Measurements from ENCODE around the gene JAZF1. TPM values are rescaled to one million over a fixed set of nuclear protein-coding genes. Genes with fewer than 3 reads are reported as not detected.
"Not testable (repeated sequence)": the region's sequence is repeated elsewhere in the genome, so short reads cannot be mapped to it uniquely, and the experiment has no call there.

Gene JAZF1
- total RNA-seq, 2 donors from 2014 or later, result 13.9 to 16.5 TPM

DNA sequence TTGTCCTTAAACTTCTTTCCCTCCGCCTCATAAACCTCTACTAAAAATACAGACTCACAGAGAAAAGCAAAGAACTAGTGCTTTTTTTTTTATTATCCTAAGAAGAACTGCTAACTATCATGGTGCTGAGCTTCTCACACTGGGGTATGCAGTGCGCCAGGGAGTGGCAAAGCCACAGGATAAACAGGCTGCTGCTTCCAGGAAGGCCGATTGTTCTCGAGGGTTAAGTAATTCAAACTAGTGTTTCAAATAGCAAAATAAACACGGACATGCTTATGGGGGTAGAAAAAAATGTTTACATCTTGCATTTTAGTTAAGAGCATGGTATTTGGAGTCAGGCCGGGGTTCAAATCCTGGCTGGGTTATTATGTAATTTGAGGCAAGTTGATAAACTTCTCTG lies 283.6 kb downstream of the JAZF1 start:
- H3K9me3 ChIP-seq, result no peaks in the 10 kb centered on the region
- H3K4me3 ChIP-seq, result no peak overlapping the region
- peaks cover 0 to 8% of the 10 kb centered on the region in 2 donors for H3K4me1 ChIP-seq (ENCODE audit: control insufficient read depth in 1 of 2, low read depth in 2 of 2)
- no peaks in the 10 kb centered on the region for H3K36me3 ChIP-seq
- TF ChIP-seq, protein P1, sequence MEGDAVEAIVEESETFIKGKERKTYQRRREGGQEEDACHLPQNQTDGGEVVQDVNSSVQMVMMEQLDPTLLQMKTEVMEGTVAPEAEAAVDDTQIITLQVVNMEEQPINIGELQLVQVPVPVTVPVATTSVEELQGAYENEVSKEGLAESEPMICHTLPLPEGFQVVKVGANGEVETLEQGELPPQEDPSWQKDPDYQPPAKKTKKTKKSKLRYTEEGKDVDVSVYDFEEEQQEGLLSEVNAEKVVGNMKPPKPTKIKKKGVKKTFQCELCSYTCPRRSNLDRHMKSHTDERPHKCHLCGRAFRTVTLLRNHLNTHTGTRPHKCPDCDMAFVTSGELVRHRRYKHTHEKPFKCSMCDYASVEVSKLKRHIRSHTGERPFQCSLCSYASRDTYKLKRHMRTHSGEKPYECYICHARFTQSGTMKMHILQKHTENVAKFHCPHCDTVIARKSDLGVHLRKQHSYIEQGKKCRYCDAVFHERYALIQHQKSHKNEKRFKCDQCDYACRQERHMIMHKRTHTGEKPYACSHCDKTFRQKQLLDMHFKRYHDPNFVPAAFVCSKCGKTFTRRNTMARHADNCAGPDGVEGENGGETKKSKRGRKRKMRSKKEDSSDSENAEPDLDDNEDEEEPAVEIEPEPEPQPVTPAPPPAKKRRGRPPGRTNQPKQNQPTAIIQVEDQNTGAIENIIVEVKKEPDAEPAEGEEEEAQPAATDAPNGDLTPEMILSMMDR (IDR thresholded peaks at IDR 0.05), result no peak
- no peak overlapping the region for H3K27ac ChIP-seq
- ATAC-seq (ENCODE audit: insufficient number of reproducible peaks, low FRiP score, low read depth), result no peak
- no peaks in the 10 kb centered on the region for H3K27me3 ChIP-seq (replicated peaks; ENCODE audit: insufficient read depth)
- DNase-seq (ENCODE audit: low spot score), result no peak

DNA sequence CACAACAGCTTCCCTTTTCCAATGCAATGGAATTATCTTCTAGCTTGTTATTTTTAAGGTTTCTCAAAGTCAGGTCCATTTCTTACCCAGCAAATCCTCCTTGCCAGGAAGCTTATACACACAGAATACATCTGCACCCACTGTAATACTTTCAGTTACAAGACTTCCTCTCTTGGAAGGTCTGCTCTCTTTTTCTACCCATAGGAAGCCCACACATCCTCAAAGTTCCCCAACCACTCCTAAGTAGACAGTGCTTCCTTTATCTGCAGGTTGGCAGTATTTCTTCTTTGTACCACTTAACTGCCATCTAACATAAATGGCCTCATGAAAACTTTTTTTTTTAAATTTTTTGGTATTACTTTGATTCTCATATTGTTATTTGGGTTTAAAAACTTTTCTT lies 285.0 kb downstream of the JAZF1 start:
- H3K36me3 ChIP-seq, result no peaks in the 10 kb centered on the region
- ATAC-seq (ENCODE audit: insufficient number of reproducible peaks, low FRiP score, low read depth), result no peak
- no peaks in the 10 kb centered on the region for H3K9me3 ChIP-seq
- no peaks in the 10 kb centered on the region for H3K4me1 ChIP-seq (ENCODE audit: control insufficient read depth in 1 of 2, low read depth in 2 of 2)
- DNase-seq (ENCODE audit: low spot score), result no peak
- H3K27me3 ChIP-seq (replicated peaks; ENCODE audit: insufficient read depth), result no peaks in the 10 kb centered on the region
- TF ChIP-seq, protein P1 (IDR thresholded peaks at IDR 0.05), result no peak
- H3K27ac ChIP-seq, result no peak overlapping the region
- H3K4me3 ChIP-seq, result no peak overlapping the region

DNA sequence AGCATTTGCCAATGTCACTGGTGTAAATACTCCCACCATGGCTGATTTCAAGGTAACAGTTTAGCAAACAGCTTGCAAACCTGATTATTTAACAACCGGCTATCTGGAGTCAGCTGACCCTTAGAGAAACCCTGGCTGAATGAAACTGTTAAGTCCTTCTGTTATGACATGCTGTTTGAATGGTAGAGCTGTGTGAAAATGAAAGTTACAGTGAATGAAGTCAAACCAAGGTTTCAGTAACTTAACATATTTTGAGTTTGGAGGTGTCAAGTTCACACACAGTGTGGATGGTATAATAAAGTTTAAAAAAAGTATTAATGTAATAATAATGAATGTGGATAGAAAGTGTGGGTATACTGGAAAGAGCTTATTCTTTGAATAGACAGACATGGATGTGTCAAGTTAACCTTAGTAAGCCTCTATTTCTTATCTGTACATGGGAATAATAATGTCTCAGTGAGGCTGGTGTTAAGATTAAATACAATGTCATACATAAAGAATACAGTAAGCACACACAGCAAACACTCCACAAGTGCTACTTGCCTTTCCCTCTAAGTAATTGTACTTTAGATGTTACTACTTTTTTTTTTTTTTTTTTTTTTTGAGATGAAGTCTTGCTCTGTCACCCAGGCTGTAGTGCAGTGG lies 290.3 kb downstream of the JAZF1 start:
- ATAC-seq (ENCODE audit: insufficient number of reproducible peaks, low FRiP score, low read depth) (no peak), DNase-seq (ENCODE audit: low spot score) (no peak)
- Histone ChIP-seq H3K36me3 (no peaks in the 10 kb centered on the region), H3K27me3 (replicated peaks; ENCODE audit: insufficient read depth) (no peaks in the 10 kb centered on the region), H3K4me3 (no peak overlapping the region), H3K4me1 (ENCODE audit: control insufficient read depth in 1 of 2, low read depth in 2 of 2) (no peaks in the 10 kb centered on the region), H3K9me3 (no peaks in the 10 kb centered on the region), H3K27ac (no peak overlapping the region)
- TF ChIP-seq, protein P1 (IDR thresholded peaks at IDR 0.05), result no peak

DNA sequence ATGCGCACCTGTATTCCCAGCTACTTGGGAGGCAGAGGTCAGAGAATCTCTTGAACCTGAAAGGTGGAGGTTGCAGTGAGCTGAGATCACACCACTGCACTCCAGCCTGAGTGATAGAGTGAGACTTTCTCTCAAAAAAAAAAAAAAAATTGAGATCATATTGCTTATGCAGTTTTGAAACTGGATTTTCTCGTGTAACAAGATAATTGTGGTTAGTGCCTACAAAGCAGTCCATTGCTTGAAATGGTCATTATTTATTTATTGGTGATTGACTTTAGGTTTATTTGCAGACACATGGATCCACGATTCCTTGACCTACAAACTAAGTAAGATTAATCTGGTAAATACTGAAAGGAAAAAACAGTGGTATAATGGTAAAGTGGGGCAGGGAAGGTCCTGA lies 290.8 kb downstream of the JAZF1 start:
- no peaks in the 10 kb centered on the region for H3K27me3 ChIP-seq (replicated peaks; ENCODE audit: insufficient read depth)
- TF ChIP-seq, protein P1 (IDR thresholded peaks at IDR 0.05), result no peak
- ATAC-seq (ENCODE audit: insufficient number of reproducible peaks, low FRiP score, low read depth) (no peak), DNase-seq (ENCODE audit: low spot score) (no peak)
- no peaks in the 10 kb centered on the region for H3K4me1 ChIP-seq (ENCODE audit: control insufficient read depth in 1 of 2, low read depth in 2 of 2)
- no peaks in the 10 kb centered on the region for H3K9me3 ChIP-seq
- H3K36me3 ChIP-seq, result no peaks in the 10 kb centered on the region
- no peak overlapping the region for H3K27ac ChIP-seq
- H3K4me3 ChIP-seq, result no peak overlapping the region

DNA sequence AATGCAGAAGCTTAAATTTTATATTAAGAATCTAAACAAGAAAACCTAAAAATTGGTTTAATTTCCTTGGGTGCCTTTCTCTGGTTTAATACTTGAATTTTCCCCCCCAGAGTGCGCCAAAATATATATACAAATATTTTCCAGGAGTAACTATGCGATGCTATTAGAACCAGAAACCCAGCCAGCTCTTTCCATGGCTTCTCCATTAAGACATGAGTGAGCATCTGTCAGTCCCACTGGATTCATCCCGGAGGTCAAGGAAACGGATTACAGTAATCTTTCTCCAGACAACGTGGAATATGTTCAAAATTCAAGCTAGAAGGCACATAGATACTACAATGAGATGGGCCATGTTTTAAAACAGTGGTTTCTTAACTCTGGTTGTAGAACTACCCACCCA lies 291.9 kb downstream of the JAZF1 start:
- DNase-seq (ENCODE audit: low spot score) (no peak), ATAC-seq (ENCODE audit: insufficient number of reproducible peaks, low FRiP score, low read depth) (no peak)
- Histone ChIP-seq H3K4me1 (ENCODE audit: control insufficient read depth in 1 of 2, low read depth in 2 of 2) (no peaks in the 10 kb centered on the region), H3K27ac (no peak overlapping the region), H3K4me3 (no peak overlapping the region), H3K27me3 (replicated peaks; ENCODE audit: insufficient read depth) (no peaks in the 10 kb centered on the region), H3K9me3 (no peaks in the 10 kb centered on the region), H3K36me3 (no peaks in the 10 kb centered on the region)
- TF ChIP-seq, protein P1 (IDR thresholded peaks at IDR 0.05), result no peak

DNA sequence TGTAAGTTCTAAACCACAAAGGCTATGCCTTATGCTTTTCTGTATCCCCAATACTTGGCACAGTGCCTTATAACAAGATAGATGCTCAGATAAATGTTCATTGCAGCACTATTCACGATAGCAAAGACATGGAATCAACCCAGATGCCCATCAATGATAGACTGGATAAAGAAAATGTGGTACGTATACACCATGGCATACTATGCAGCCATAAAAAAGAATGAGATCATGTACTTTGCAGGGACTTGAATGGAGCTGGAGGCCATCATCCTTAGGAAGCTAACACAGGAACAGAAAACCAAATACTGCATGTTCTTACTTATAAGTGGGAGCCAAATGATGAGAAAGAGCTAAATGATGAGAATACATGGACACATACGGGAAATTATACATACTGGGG lies 293.9 kb downstream of the JAZF1 start:
- H3K27me3 ChIP-seq (replicated peaks; ENCODE audit: insufficient read depth); DNase-seq (ENCODE audit: low spot score); H3K9me3 ChIP-seq; H3K27ac ChIP-seq; H3K4me1 ChIP-seq (ENCODE audit: control insufficient read depth in 1 of 2, low read depth in 2 of 2); H3K4me3 ChIP-seq; H3K36me3 ChIP-seq; ATAC-seq (ENCODE audit: insufficient number of reproducible peaks, low FRiP score, low read depth): not testable (repeated sequence)
